Large intestine (tissue), 3 donors: ENCODE data around the gene TLK2. TPM values are rescaled to one million over a fixed set of nuclear protein-coding genes. Genes with fewer than 3 reads are reported as not detected.

Experiments used
- DNase-seq, 2 donors: peaks; one replicate each; pipeline versions ENCODE4 v3.0.0 to v3.0.0-alpha.2; 2013
- H3K27ac ChIP-seq: one replicate; pipeline ENCODE4 v1.5.1; 2013; ENCODE audit warnings: low read length
- H3K27me3 ChIP-seq: 2 replicates; pipeline ENCODE4 v1.6.1; 2013; ENCODE audit warnings: low read length; ENCODE audit not compliant: control insufficient read depth, insufficient read depth
- H3K36me3 ChIP-seq: 2 replicates; pipeline ENCODE4 v1.6.1; 2013; ENCODE audit warnings: low read length; ENCODE audit not compliant: control insufficient read depth, insufficient read depth
- H3K4me1 ChIP-seq: one replicate; pipeline ENCODE4 v1.6.1; 2013; ENCODE audit warnings: low read length; ENCODE audit not compliant: control insufficient read depth, insufficient read depth
- H3K4me3 ChIP-seq: one replicate; pipeline ENCODE4 v1.5.1; 2013; ENCODE audit warnings: low read length
- H3K9me3 ChIP-seq: one replicate; pipeline ENCODE4 v1.6.1; 2013; ENCODE audit warnings: mild to moderate bottlenecking, low read depth, low read length, moderate library complexity; ENCODE audit not compliant: control insufficient read depth
- WGBS: methylation state at CpG from one replicate; pipeline ENCODE4 v1.1.5; 2013; ENCODE audit warnings: low lambda C conversion rate; ENCODE audit not compliant: insufficient coverage; 5-methylcytosine and 5-hydroxymethylcytosine counted together
- polyA plus RNA-seq: library from polyadenylated mRNA; unstranded; fragments of 120-200 nt; gene quantifications from one replicate; pipeline ENCODE4 v1.2.1, GENCODE V29; 2013

Gene TLK2
- polyA plus RNA-seq, 1 donor = 29.8 TPM

- Histone ChIP-seq H3K27ac (no peak overlapping the region), H3K36me3 (no peaks in the 10 kb centered on the region), H3K4me3 (no peak overlapping the region), H3K27me3 (peaks cover 46% of the 10 kb centered on the region), H3K9me3 (peaks cover 3% of the 10 kb centered on the region), H3K4me1 (peaks cover 3% of the 10 kb centered on the region)
- DNase-seq = no peak
- no CpG with 5 or more reads among the region's 4 CpGs for WGBS
Observed at GRCh38 chr17:62625870-62626200, 147.2 kb downstream of the TLK2 start.

GRCh38 chr17:62626719-62627218 lies 148.1 kb downstream of the TLK2 start:
- peaks cover 46% of the 10 kb centered on the region for H3K27me3 ChIP-seq
- peaks cover 3% of the 10 kb centered on the region for H3K9me3 ChIP-seq
- H3K36me3 ChIP-seq = no peaks in the 10 kb centered on the region
- no CpG with 5 or more reads among the region's 21 CpGs for WGBS
- DNase-seq = peak in 1 of 2 donors; percentile 32
- peak overlapping the region; percentile 61 for H3K27ac ChIP-seq
- H3K4me3 ChIP-seq = peak overlapping the region; percentile 49
- H3K4me1 ChIP-seq = peaks cover 3% of the 10 kb centered on the region

- H3K4me1 ChIP-seq = peaks cover 3% of the 10 kb centered on the region
- H3K27ac ChIP-seq = peak within 1 kb of the TSS; percentile 61
- DNase-seq = peak; percentile 33 to 62
- H3K27me3 ChIP-seq = peaks cover 46% of the 10 kb centered on the region
- H3K9me3 ChIP-seq = peaks cover 3% of the 10 kb centered on the region
- no peaks in the 10 kb centered on the region for H3K36me3 ChIP-seq
- H3K4me3 ChIP-seq = peak within 1 kb of the TSS; percentile 49
- no CpG with 5 or more reads among the region's 68 CpGs for WGBS
Observed at GRCh38 chr17:62627219-62627903, 148.7 kb downstream of the TLK2 start, which contains the start of gene MRC2. Gene MRC2, plus strand, starts transcription at chr17:62627670. Its CDS starts 133 bp downstream, at chr17:62627803.

GRCh38 chr17:62627904-62628633 lies 149.4 kb downstream of the TLK2 start:
- DNase-seq = peak in 1 of 2 donors; percentile 32
- Histone ChIP-seq H3K36me3 (no peaks in the 10 kb centered on the region), H3K27ac (peak overlapping the region; percentile 61), H3K27me3 (peaks cover 46% of the 10 kb centered on the region), H3K4me1 (peaks cover 3% of the 10 kb centered on the region), H3K4me3 (peak overlapping the region; percentile 48), H3K9me3 (peaks cover 3% of the 10 kb centered on the region)
- WGBS = no CpG with 5 or more reads among the region's 61 CpGs

GRCh38 chr17:62628831-62629555 lies 150.4 kb downstream of the TLK2 start:
- DNase-seq = no peak
- Histone ChIP-seq H3K27ac (peak overlapping the region; percentile 33), H3K27me3 (peaks cover 46% of the 10 kb centered on the region), H3K4me1 (peaks cover 3% of the 10 kb centered on the region), H3K4me3 (peak overlapping the region; percentile 48), H3K36me3 (no peaks in the 10 kb centered on the region), H3K9me3 (peaks cover 3% of the 10 kb centered on the region)
- no CpG with 5 or more reads among the region's 19 CpGs for WGBS

- Histone ChIP-seq H3K4me3 (peak overlapping the region; percentile 48), H3K4me1 (peaks cover 3% of the 10 kb centered on the region), H3K36me3 (no peaks in the 10 kb centered on the region), H3K9me3 (peaks cover 3% of the 10 kb centered on the region), H3K27ac (peak overlapping the region; percentile 33), H3K27me3 (peaks cover 45% of the 10 kb centered on the region)
- no peak for DNase-seq
- WGBS = 84% methylated on average over 3 of the region's 19 CpGs
Observed at GRCh38 chr17:62629556-62630364, 151.1 kb downstream of the TLK2 start.

GRCh38 chr17:62630365-62631085 lies 151.9 kb downstream of the TLK2 start:
- Histone ChIP-seq H3K36me3 (no peaks in the 10 kb centered on the region), H3K4me3 (no peak overlapping the region), H3K27ac (no peak overlapping the region), H3K27me3 (peaks cover 43% of the 10 kb centered on the region), H3K9me3 (peaks cover 3% of the 10 kb centered on the region), H3K4me1 (peaks cover 3% of the 10 kb centered on the region)
- no peak for DNase-seq
- whole genome bisulfite sequencing = no CpG with 5 or more reads among the region's 12 CpGs

- H3K36me3 ChIP-seq = no peaks in the 10 kb centered on the region
- peaks cover 3% of the 10 kb centered on the region for H3K9me3 ChIP-seq
- H3K4me1 ChIP-seq = peaks cover 3% of the 10 kb centered on the region
- peaks cover 35% of the 10 kb centered on the region for H3K27me3 ChIP-seq
- DNase-seq = no peak
- no peak overlapping the region for H3K4me3 ChIP-seq
- 86% methylated on average over 1 of the region's 23 CpGs for WGBS
- H3K27ac ChIP-seq = no peak overlapping the region
Observed at GRCh38 chr17:62631086-62631935, 152.7 kb downstream of the TLK2 start.
